Panc1 (cell line): ENCODE data around the gene MYO1H. TPM values are rescaled to one million over a fixed set of nuclear protein-coding genes. Genes with fewer than 3 reads are reported as not detected.

Source experiments
- ATAC-seq: fragments of 200-7000 bp; cut with Tn5 transposase; 2 replicates; pipeline ENCODE4 v1.9.1; 2020; ENCODE audit warnings: mild to moderate bottlenecking, moderate library complexity
- BruUV-seq: library from RNA; stranded (reverse); fragments of 400-500 nt; replicated peaks from 2 replicates; lab custom pipeline; 2021; lab: Mats Ljungman, UMichigan
- CTCF ChIA-PET: fragments of 300-600 bp; sonication (Branson Sonifier 250); formaldehyde crosslinking; loops from one replicate; lab custom pipeline; 2022; ENCODE audit warnings: antibody characterized with exemption; lab: Charles Lee
- POLR2A ChIA-PET: fragments of 300-600 bp; sonication (Branson Sonifier 250); formaldehyde crosslinking; loops from one replicate; lab custom pipeline; 2022; ENCODE audit warnings: antibody characterized with exemption; lab: Charles Lee
- DNase-seq: peaks from one replicate; pipeline ENCODE4 v3.0.0-alpha.2; 2010; ENCODE audit warnings: low read depth, low spot score
- H3K27ac ChIP-seq: 2 replicates; pipeline ENCODE4 v1.5.1; 2011; ENCODE audit warnings: mild to moderate bottlenecking, low read length, inconsistent platforms
- H3K27me3 ChIP-seq: fragments of 200-500 bp; sonication (Bioruptor generic); 2 replicates; pipeline ENCODE4 v1.6.0; 2014; ENCODE audit warnings: low read length, inconsistent platforms; ENCODE audit not compliant: control insufficient read depth, insufficient read depth
- H3K36me3 ChIP-seq: fragments of 200-500 bp; sonication (Bioruptor generic); 2 replicates; pipeline ENCODE4 v1.5.1; 2014; ENCODE audit warnings: inconsistent platforms, mild to moderate bottlenecking, low read length, moderate library complexity; ENCODE audit not compliant: control insufficient read depth, insufficient read depth
- H3K4me1 ChIP-seq: 2 replicates; pipeline ENCODE4 v1.5.1; 2011; ENCODE audit warnings: inconsistent platforms, mild to moderate bottlenecking, low read length, moderate library complexity; ENCODE audit not compliant: control insufficient read depth, insufficient read depth
- H3K4me3 ChIP-seq, 2 experiments: 2 replicates each; pipeline ENCODE4 v1.5.1; 2011 to 2012; ENCODE audit warnings: low read depth in 2 of 2, low read length in 2 of 2, mild to moderate bottlenecking in 2 of 2, inconsistent platforms in 1 of 2, moderate library complexity in 1 of 2
- H3K9me3 ChIP-seq: fragments of 200-500 bp; sonication (Bioruptor generic); 2 replicates; pipeline ENCODE4 v1.5.1; 2014; ENCODE audit warnings: low read depth, mild to moderate bottlenecking, inconsistent platforms, low read length, moderate library complexity; ENCODE audit not compliant: control insufficient read depth, insufficient read depth
- CTCF ChIP-seq: fragments of 450-650 bp; IDR thresholded peaks from 2 replicates; pipeline ENCODE4 v1.5.1; 2017; ENCODE audit warnings: mild to moderate bottlenecking
- POLR2AphosphoS5 ChIP-seq: IDR thresholded peaks from 2 replicates; pipeline ENCODE4 v1.6.1; 2012; ENCODE audit warnings: mild to moderate bottlenecking, low read depth, low read length, moderate library complexity
- REST ChIP-seq, 2 experiments: IDR thresholded peaks; 2 replicates each; pipeline ENCODE4 v1.6.1; 2011 to 2012; ENCODE audit warnings: low read depth in 2 of 2, control low read depth in 1 of 2, low read length in 1 of 2, mild to moderate bottlenecking in 1 of 2, moderate library complexity in 1 of 2; ENCODE audit not compliant: insufficient read depth in 1 of 2
- SIN3A ChIP-seq: IDR thresholded peaks from 2 replicates; pipeline ENCODE4 v1.6.1; 2012; ENCODE audit warnings: low read depth, mild to moderate bottlenecking, low read length, moderate library complexity, borderline replicate concordance; ENCODE audit not compliant: insufficient read depth
- TCF7L2 ChIP-seq: IDR thresholded peaks from 2 replicates; pipeline ENCODE4 v1.6.1; 2011; ENCODE audit warnings: mild to moderate bottlenecking, low read depth, low read length, inconsistent platforms
- in situ Hi-C: cut with HindIII; loops from 2 replicates; pipeline ENCODE4 v1.10.0; 2016; ENCODE audit warnings: low sequenced_read_pairs, low pct_unique_long_range_greater_than_20kb
- intact Hi-C: fragments of 100-400 bp; cut with micrococcal nuclease; formaldehyde crosslinking; loops from one replicate; pipeline ENCODE4 v1.10.0; 2022; ENCODE audit not compliant: unreplicated experiment
- total RNA-seq: library from RNA; stranded (reverse); gene quantifications from one replicate; pipeline ENCODE4 v1.2.1, GENCODE V29; 2021; ENCODE audit not compliant: unreplicated experiment

MYO1H gene
- total RNA-seq, 1 experiment from 2014 or later, result not detected

- Histone ChIP-seq H3K27me3 (peaks cover 24% of the 10 kb centered on the region), H3K4me3 (no peak overlapping the region), H3K36me3 (no peaks in the 10 kb centered on the region), H3K27ac (no peak overlapping the region), H3K4me1 (peaks cover 5% of the 10 kb centered on the region; the same call in 1 of the 2 replicates), H3K9me3 (no peaks in the 10 kb centered on the region)
- no TSS peak for BruUV-seq
- CTCF ChIA-PET, result no interaction called here
- TF ChIP-seq TCF7L2, result no peak
- TF ChIP-seq SIN3A, result no peak
- no peak for TF ChIP-seq CTCF
- TF ChIP-seq REST (IDR thresholded peaks at IDR 0.05; ENCODE audit: insufficient read depth in 1 of 2, low read depth in 2 of 2, low read length in 1 of 2), result no peak
- no peak for TF ChIP-seq POLR2AphosphoS5
- in situ Hi-C loops, result no loop called here
- intact Hi-C loops, result no loop called here
- DNase-seq (no peak), ATAC-seq (no peak)
- POLR2A ChIA-PET, result no interaction called here
Measured at GRCh38 chr12:109305547-109305946, 42.2 kb upstream of the MYO1H start.

- H3K9me3 ChIP-seq, result no peaks in the 10 kb centered on the region
- no peak overlapping the region for H3K4me3 ChIP-seq
- ChIA-PET CTCF (no interaction called here), POLR2A (interaction anchor here (0.6 kb wide), 1 partner anchor 464 kb away, joined by 12 read pairs; no protein-coding TSS in a partner anchor)
- H3K36me3 ChIP-seq, result no peaks in the 10 kb centered on the region
- in situ Hi-C loops, result no loop called here
- no peak overlapping the region for H3K27ac ChIP-seq
- BruUV-seq, result no TSS peak
- no peak for ATAC-seq
- intact Hi-C loops, result no loop called here
- DNase-seq, result no peak
- H3K27me3 ChIP-seq, result peaks cover 37% of the 10 kb centered on the region
- TF ChIP-seq REST (IDR thresholded peaks at IDR 0.05; ENCODE audit: insufficient read depth in 1 of 2, low read depth in 2 of 2, low read length in 1 of 2) (no peak), POLR2AphosphoS5 (no peak), TCF7L2 (no peak)
- H3K4me1 ChIP-seq, result peaks cover 11% of the 10 kb centered on the region
Measured at GRCh38 chr12:109307051-109307450, 40.6 kb upstream of the MYO1H start.
